Activated effector memory CD4-positive, alpha-beta T cell treated with Interleukin-2 at 50 U/mL for 16 hours (primary cell): ENCODE data around the gene DMTF1.

Experiments
- DNase-seq: peaks from one replicate; pipeline ENCODE4 v3.0.0-alpha.2; 2020

DMTF1 gene

DNA sequence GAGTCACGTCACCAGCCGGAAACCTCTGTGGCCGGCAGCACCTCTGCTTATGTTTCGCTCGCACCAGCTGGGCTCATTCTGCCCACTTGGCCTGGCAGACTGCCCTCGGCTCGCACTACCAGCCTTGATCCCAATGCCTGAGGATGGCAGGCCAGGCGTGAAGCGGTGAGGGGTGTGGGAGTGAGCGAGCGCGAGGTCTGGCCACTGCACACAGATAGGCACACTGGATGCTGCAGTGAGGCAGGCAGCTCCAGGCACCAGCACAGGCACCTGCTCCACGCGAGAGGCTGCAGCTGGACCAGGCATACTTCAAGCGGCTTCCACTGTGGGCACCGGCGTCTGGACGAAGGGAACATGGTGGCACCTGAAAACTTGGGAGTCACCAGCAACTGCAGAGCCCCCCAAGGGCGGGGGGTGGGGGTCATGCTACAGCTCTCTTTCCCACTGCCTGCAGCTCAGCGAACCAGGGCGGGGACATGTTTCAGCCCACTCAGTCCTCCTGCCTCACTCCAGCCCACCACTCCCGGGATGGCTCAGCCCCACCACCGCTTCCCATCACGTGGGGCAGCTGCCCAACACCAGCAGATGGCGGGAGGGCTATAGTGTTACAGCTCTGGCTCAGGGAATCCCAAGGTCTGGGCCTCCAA lies 5.4 kb upstream of the DMTF1 start:
- DNase-seq, result no peak

DNA sequence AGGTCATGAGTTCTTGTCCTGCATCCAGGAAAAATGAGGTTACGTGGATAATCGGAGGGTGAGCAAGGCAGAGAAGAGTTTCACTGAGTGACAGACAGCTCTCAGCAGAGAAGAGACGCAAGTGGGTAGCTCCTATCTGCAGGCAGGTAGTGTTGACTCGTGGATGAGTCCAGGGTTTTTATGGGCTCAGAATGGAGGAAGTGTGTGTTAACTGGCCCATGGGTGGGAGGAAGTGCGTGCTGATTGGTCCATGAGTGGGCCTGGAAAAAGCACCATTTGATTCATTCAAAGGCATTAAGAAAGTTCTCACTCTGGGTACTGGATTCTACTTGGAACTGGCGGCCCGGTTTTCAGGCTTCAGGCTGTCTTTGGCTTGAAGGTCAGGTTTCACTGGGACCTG lies 4.8 kb upstream of the DMTF1 start:
- no peak for DNase-seq

GRCh38 chr7:87148332-87148955 lies 3.8 kb upstream of the DMTF1 start:
- DNase-seq, result no peak

DNA sequence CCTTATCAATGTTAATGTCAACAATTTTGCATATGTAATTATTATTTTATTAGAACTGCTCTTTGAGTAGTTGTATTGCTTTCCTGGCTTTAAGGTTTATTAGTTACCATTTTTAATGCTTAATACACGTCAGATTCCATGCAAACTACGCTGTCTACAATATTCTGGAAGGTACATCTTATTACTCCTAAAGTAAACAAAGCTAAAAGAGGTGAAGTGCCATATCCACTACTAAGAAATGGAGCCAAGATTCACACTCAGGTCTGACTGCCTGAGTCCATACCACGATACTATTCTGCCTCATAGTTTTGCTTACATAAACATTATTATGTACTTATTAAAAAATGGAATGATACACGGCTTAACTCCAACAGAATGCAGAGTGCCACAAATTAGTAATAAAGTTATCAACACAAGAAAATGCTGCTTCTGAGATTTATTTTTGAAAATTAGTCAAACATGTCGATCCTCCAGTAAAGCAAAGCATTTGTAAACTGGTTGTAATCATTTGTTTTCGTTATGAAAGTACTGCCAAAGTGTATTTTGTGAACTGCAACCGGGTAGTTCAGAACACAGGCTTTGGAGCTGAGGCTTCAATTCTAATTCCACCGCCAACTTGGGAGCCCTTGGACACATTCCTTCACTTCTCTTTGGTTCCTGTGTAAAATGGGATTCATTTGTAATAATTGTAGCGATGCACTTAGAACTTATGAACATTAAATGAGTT lies 1.1 kb upstream of the DMTF1 start:
- no peak for DNase-seq

- DNase-seq, result no peak
These were observed 533 bp upstream of the DMTF1 start for GRCh38 chr7:87151729-87152111.

DNA sequence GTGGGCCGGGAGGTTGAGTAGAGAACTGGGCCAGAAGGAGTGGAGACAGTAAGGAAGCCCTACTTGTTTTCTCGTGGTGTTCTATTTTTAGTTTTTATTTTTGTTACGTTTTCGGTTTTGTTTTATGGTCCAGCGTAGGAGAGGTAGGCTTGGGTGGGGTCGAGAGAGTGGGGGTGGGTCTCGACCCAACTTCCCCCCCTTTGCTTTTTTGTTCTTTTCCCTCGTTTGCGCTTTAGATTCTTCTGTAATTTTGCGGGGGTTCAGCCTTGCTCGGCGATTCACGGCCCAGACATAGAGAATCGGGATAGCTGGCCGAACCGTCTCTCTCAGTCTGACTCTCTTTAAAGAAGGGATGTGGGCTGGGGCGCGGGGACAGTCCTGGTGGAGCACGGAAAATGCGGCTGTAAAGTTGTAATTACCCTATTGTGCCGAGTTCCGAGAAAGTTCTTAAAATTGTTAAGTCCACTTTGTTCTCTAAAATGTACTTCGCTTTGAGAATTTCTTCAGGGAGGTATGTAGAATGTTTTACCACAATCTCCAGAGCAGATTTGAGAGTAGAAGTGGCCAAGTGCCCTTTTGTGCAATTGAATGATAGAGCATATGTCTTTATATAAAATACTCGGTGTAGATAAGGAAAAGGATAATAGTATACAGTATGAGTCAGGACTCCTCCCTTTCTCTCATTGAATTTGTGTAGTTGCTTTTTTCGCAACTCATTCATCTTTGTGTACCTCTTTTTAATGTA lies 816 bp downstream of the DMTF1 start:
- DNase-seq, result peak; percentile 18

- DNase-seq, result no peak
These were observed 1.9 kb downstream of the DMTF1 start for GRCh38 chr7:87154166-87154565.

DNA sequence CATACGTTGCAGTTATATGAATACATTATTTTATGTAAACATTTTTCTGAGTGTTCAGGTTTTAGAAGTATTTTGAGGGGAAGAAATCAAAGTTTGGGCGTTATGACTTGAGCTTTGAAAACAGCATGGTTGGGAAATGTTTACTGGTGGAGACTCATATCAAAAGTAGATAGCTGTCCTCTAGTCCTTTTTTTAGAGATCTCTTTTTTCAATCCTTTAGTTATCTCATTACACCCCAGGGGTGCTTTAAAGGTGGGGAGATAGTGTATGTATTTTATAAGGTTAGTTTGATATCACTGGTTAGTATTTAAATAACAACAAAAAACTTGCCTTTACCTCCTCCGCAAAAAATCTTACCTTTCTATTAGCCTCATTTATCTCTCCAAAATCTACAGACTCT lies 2.3 kb downstream of the DMTF1 start:
- DNase-seq, result no peak

DNA sequence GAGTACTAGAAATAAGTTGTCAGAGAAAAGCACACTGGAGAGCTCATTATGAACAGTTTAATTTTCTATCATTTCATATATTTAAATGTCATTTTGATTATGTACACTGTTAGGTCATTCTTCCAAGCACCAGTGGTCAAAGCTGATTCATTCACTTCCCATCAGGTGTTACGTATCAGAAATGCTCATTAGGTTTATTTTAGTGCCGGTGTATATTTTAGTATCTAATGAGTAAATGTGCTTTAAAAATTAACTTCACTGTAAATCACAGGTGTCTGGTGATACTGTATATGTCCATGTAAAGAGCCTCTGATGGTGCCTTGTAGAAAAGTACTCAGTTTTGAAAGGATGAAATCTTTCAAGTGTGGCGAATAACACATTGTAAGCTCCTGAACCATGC lies 3.5 kb downstream of the DMTF1 start:
- DNase-seq, result no peak

GRCh38 chr7:87156709-87157108 lies 4.5 kb downstream of the DMTF1 start:
- no peak for DNase-seq

GRCh38 chr7:87159538-87159937 lies 7.3 kb downstream of the DMTF1 start:
- no peak for DNase-seq

GRCh38 chr7:87164433-87164832 lies 12.2 kb downstream of the DMTF1 start:
- DNase-seq, result no peak

DNA sequence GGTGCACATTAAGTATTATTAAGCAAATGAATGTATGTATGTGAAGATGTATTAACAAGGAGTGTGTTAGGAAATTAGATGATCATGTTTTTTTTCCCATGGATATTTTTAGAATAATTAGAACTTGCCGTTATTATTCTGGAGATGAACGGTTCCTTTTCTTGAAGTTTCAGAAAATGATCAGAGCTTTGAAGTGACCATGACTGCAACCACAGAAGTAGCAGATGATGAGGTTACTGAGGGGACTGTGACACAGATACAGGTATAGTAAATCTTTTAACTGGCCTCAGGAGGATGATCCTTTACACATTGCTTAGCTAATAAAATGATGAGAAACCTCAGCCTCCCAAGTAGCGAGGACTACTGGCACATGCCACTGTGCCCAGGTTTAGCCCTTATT lies 18.6 kb downstream of the DMTF1 start:
- no peak for DNase-seq

DNA sequence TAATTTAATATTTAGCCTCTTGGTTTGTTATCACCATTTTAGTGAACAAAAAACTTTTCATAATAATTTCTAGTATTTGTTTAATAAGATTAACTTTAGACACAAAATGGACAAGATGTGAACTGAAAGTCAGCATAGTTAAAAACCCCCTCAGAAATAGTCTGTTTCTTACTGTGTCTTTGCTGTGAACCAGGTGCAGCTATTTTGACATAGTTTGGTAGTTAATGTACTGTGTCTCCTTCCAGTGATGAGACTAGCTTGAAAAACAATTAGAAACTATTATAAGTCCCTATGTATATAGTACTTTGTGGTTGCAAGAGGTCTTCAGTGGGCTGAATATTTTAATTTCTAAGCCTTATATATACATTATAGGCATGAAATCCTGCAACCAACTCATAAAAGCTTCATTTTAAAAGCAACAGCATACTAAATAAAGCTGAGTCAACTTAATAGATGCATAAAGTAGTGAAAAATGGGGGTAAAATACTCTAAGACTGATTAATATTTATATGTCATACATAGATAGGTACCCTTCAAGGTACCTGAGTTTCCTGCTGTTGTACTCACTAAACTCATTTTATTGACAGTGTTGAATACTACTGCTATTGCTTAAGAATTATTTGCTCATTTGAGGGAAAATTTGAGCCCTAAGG lies 19.2 kb downstream of the DMTF1 start:
- no peak for DNase-seq

- no peak for DNase-seq
These were observed 21.2 kb downstream of the DMTF1 start for GRCh38 chr7:87173471-87173870.

- DNase-seq, result no peak
These were observed 26.1 kb downstream of the DMTF1 start for GRCh38 chr7:87178320-87178719.

DNA sequence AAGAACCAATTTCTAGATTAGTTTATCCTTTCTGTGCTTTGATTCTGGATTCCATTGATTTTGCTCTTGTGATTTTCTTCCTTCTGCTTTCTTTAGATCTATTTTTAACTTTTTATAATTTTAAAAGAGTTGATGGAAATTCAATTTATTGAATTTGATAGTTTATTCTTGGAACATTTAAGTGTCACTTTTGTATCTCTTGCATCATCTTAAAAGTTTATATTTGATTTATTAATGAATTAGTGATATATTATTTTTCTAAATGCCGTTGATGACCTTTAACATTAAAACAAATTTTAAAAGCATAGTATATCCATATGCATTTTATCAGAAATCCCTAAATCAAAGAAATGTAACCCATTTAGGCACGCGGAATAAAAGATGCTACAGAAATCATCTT lies 26.9 kb downstream of the DMTF1 start:
- no peak for DNase-seq

DNA sequence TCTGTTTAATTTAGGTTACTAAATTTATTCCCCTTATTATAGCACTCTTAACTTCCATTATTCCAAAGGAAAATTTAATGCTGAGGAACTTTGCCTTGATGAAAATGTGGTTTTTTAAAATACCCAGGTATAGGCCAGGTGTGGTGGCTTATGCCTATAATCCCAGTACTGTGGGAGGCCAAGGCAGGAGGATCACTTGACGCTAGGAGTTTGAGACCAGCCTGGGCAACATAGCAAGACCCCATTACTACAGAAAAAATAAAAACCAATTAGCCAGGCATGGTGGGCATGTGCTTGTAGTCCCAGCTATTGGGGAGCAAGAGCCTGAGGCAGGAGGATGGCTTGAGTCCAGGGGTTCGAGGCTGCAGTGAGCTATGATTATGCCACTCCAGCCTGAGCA lies 34.9 kb downstream of the DMTF1 start:
- no peak for DNase-seq

DNA sequence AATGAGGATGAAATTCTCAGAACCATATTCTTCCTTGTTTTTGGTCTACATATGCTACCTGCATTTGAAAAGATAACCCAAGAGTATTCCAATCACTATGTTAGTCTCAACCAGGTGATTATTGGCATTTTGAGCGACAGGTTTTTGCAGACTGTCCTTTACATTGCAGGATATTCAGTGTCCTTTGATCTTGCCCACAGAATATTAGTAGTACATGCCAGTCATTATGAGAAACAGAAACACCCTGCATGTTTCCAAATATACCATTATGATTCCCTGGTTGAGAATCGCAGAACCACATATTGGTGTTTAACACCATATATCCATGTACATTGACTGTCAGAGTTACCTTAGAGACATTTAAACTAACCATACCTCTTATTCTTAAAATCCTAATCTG lies 36.7 kb downstream of the DMTF1 start:
- no peak for DNase-seq

DNA sequence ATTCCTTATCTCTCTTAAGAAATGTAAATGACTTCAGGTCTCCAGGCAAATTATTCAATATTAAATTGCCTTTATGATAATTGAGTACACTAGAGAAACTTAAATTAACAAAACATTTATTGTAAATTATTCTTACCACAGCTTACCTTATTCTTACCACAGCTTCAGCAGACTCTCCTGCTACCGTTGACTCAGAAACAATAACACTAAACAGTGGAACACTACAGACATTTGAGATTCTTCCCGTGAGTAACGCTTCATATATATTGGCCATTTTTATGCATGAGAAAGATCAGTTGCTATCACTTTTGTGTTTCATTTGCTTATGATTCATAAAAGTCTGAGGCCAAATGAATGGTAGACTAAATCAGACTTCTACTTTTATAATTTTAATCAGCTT lies 38.5 kb downstream of the DMTF1 start:
- DNase-seq, result no peak

- no peak for DNase-seq
These were observed 40.7 kb downstream of the DMTF1 start for GRCh38 chr7:87192784-87193487.

- no peak for DNase-seq
These were observed 41.7 kb downstream of the DMTF1 start for GRCh38 chr7:87193912-87194311.

DNA sequence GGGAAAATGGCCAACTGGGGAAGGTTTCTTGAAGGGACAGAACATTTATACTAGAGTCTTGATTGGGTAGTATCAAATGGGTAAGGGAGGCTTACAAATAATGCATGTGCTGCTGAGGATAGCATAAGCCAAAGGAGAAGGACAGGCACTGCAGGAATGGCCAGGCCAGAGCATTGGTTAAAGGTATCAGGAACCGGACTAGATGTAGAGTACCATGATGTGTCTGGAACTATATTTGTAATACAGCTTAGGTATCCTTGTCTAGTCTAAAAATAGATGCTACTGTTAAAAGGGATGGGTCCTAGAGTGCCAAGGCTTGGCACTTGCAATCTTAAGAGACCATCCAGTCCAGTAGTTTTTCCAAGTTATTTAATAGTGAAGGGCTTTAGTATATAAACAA lies 47.0 kb downstream of the DMTF1 start:
- no peak for DNase-seq
